MCF 10A (cell line): Measurements from ENCODE around the gene TAGLN3. TPM values are rescaled to one million over a fixed set of nuclear protein-coding genes. Genes with fewer than 3 reads are reported as not detected.

ENCODE experiments used
- BruUV-seq: library from RNA; stranded (reverse); fragments of 400-500 nt; replicated peaks from 2 replicates; lab custom pipeline; 2021; lab: Mats Ljungman, UMichigan
- CTCF ChIA-PET: fragments of 300-600 bp; sonication (Branson Sonifier 250); formaldehyde crosslinking; extraction: SDS; loops from one replicate; lab custom pipeline; 2021; ENCODE audit warnings: antibody characterized with exemption, inconsistent platforms; lab: Yijun Ruan, JAX
- POLR2A ChIA-PET: fragments of 300-600, 350-650 bp; sonication (Branson Sonifier 250); formaldehyde crosslinking; extraction: SDS; loops from one replicate; lab custom pipeline; 2020; ENCODE audit warnings: antibody characterized with exemption, inconsistent platforms; lab: Yijun Ruan, JAX
- DNase-seq: peaks from one replicate; pipeline ENCODE4 v3.0.0-alpha.2; 2018; ENCODE audit not compliant: unreplicated experiment
- H3K27ac Mint-ChIP-seq: one replicate; pipeline ENCODE4 v1.8.0; 2022; ENCODE audit warnings: mild to moderate bottlenecking, low read depth, mixed read lengths; ENCODE audit not compliant: unreplicated experiment
- H3K27me3 Mint-ChIP-seq: one replicate; pipeline ENCODE4 v1.8.0; 2022; ENCODE audit warnings: mixed read lengths; ENCODE audit not compliant: insufficient read depth, unreplicated experiment
- H3K36me3 Mint-ChIP-seq: one replicate; pipeline ENCODE4 v1.8.0; 2022; ENCODE audit warnings: mild to moderate bottlenecking, moderate library complexity, mixed read lengths; ENCODE audit not compliant: insufficient read depth, unreplicated experiment
- H3K4me1 Mint-ChIP-seq: one replicate; pipeline ENCODE4 v1.8.0; 2022; ENCODE audit warnings: mixed read lengths; ENCODE audit not compliant: insufficient read depth, unreplicated experiment
- H3K4me3 Mint-ChIP-seq: one replicate; pipeline ENCODE4 v1.8.0; 2022; ENCODE audit warnings: mild to moderate bottlenecking, moderate library complexity, mixed read lengths; ENCODE audit not compliant: unreplicated experiment
- H3K9me3 Mint-ChIP-seq: one replicate; pipeline ENCODE4 v1.8.0; 2022; ENCODE audit warnings: mixed read lengths; ENCODE audit not compliant: unreplicated experiment
- intact Hi-C: fragments of 100-400 bp; cut with micrococcal nuclease; formaldehyde crosslinking; loops from 2 replicates; pipeline ENCODE4 v1.14.1; 2022
- total RNA-seq: library from RNA; stranded (reverse); gene quantifications from 2 replicates; pipeline ENCODE4 v1.2.3, GENCODE V29; 2022
- TF ChIP-seq, protein P1 (sequence below): fragments of 200-600 bp; IDR thresholded peaks from one replicate; pipeline ENCODE4 v1.8.0; 2022; ENCODE audit warnings: antibody characterized with exemption, mild to moderate bottlenecking; ENCODE audit not compliant: unreplicated experiment

Gene TAGLN3
- total RNA-seq, 1 experiment from 2014 or later, result not detected

GRCh38 chr3:112002096-112002971 lies 3.6 kb downstream of the TAGLN3 start:
- intact Hi-C loops, result no loop called here
- Mint-ChIP-seq H3K4me1 (peaks cover 9% of the 10 kb centered on the region), H3K36me3 (no peaks in the 10 kb centered on the region), H3K27me3 (no peaks in the 10 kb centered on the region), H3K4me3 (no peak overlapping the region), H3K27ac (no peak overlapping the region), H3K9me3 (no peaks in the 10 kb centered on the region)
- DNase-seq, result peak; percentile 56
- BruUV-seq, result no TSS peak
- ChIA-PET POLR2A (interaction anchor here (1.2 kb wide), 1 partner anchor 9 kb away, joined by 3 read pairs; no protein-coding TSS in a partner anchor), CTCF (interaction anchor here (0.7 to 7.0 kb wide), 5 partner anchors 10 to 498 kb away, joined by 3 to 43 read pairs (median 21); no protein-coding TSS in a partner anchor)
- TF ChIP-seq, protein P1, sequence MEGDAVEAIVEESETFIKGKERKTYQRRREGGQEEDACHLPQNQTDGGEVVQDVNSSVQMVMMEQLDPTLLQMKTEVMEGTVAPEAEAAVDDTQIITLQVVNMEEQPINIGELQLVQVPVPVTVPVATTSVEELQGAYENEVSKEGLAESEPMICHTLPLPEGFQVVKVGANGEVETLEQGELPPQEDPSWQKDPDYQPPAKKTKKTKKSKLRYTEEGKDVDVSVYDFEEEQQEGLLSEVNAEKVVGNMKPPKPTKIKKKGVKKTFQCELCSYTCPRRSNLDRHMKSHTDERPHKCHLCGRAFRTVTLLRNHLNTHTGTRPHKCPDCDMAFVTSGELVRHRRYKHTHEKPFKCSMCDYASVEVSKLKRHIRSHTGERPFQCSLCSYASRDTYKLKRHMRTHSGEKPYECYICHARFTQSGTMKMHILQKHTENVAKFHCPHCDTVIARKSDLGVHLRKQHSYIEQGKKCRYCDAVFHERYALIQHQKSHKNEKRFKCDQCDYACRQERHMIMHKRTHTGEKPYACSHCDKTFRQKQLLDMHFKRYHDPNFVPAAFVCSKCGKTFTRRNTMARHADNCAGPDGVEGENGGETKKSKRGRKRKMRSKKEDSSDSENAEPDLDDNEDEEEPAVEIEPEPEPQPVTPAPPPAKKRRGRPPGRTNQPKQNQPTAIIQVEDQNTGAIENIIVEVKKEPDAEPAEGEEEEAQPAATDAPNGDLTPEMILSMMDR, result no peak

DNA sequence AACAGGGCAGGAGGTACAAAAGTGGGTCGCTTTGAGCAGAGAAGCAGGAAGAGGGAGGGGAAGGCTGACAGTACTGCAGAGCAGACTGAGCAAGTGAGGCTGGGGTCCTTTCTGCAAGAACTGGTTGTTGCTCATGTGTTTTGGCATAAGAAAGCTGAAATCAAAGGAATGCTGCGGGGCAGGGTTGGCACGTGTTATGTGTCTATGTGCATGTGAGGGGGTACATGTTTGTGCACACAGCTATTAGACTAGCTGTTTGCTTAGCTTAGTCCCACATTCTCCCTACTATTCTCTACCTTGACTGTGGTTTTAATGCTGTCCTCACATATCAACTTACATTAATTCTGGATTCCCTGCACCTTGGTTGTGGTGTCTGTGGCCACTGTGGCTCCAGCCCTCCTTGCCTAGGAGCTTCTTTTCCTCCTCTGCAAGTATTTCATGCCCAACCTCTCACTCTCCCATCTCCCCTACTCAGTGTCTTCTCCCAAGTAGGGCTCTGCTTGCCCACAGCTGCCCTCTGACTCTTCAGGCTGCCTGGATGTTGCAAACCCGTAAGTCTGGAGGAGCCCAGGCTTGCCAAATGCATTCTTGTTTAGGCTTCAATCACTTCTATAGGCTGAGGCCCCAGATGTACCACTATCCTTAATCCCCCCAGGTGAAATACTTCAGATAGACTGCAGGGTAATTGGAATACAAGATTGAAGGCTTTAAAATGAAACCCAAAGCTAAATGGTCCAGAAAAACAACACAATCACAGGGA lies 4.8 kb downstream of the TAGLN3 start:
- H3K4me3 Mint-ChIP-seq, result no peak overlapping the region
- CTCF ChIA-PET, result interaction anchor here (0.6 to 7.0 kb wide), 4 partner anchors 9 to 307 kb away, joined by 3 to 43 read pairs (median 21); no protein-coding TSS in a partner anchor
- no TSS peak for BruUV-seq
- H3K27ac Mint-ChIP-seq, result no peak overlapping the region
- POLR2A ChIA-PET, result interaction anchor here (1.1 to 1.6 kb wide), 2 partner anchors 13 to 25 kb away, joined by 3 to 6 read pairs; partner anchors contain the start of gene ABHD10
- H3K4me1 Mint-ChIP-seq, result peaks cover 9% of the 10 kb centered on the region
- H3K36me3 Mint-ChIP-seq, result no peaks in the 10 kb centered on the region
- intact Hi-C loops, result no loop called here
- H3K9me3 Mint-ChIP-seq, result no peaks in the 10 kb centered on the region
- TF ChIP-seq, protein P1, result no peak
- no peaks in the 10 kb centered on the region for H3K27me3 Mint-ChIP-seq
- DNase-seq, result no peak

DNA sequence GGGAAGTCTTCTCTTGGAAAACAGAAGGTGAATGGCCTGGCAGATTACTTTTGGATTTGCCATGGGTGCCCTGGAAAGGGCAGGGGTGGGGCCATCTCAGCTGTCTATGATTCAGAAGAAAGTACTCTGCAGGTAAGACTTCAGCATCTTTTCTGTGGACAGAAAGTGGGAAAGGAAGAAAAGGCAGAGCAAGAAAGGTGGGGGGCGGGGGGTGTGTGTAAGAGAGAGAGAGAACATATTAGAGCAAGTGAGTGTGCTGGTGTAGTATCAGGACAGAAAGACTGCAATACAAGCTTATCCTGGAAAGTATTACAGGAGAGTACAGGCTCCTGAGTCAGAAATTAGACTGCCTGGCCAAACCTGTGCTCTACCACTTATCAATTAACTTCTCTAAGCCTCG lies 5.5 kb downstream of the TAGLN3 start:
- CTCF ChIA-PET, result interaction anchor here (0.6 to 7.0 kb wide), 5 partner anchors 9 to 307 kb away, joined by 3 to 43 read pairs (median 11); no protein-coding TSS in a partner anchor
- H3K27ac Mint-ChIP-seq, result no peak overlapping the region
- H3K27me3 Mint-ChIP-seq, result no peaks in the 10 kb centered on the region
- H3K4me1 Mint-ChIP-seq, result peaks cover 9% of the 10 kb centered on the region
- no TSS peak for BruUV-seq
- H3K4me3 Mint-ChIP-seq, result no peak overlapping the region
- intact Hi-C loops, result no loop called here
- no peaks in the 10 kb centered on the region for H3K9me3 Mint-ChIP-seq
- TF ChIP-seq, protein P1, result no peak
- POLR2A ChIA-PET, result interaction anchor here (1.1 to 1.6 kb wide), 2 partner anchors 13 to 25 kb away, joined by 3 to 6 read pairs; partner anchors contain the start of gene ABHD10
- no peaks in the 10 kb centered on the region for H3K36me3 Mint-ChIP-seq
- no peak for DNase-seq
